Mammary epithelial cell (primary cell): ENCODE data around the gene TTF2.

Source experiments
- CTCF ChIP-seq, 2 donors: IDR thresholded peaks in 1 of 2; conservative IDR thresholded peaks in 1 of 2; 2 replicates each; pipeline ENCODE4 v1.5.1; 2011 to 2012; ENCODE audit warnings: inconsistent platforms in 2 of 2, low read length in 2 of 2, mild to moderate bottlenecking in 2 of 2, control low read depth in 1 of 2, low read depth in 1 of 2; ENCODE audit not compliant: insufficient read depth in 1 of 2; ENCODE audit errors: extremely low read depth in 1 of 2
- EZH2 ChIP-seq: IDR thresholded peaks from 2 replicates; pipeline ENCODE4 v1.6.1; 2012; ENCODE audit warnings: low read length, inconsistent platforms, borderline replicate concordance

- TF ChIP-seq EZH2 (no peak), CTCF (conservative IDR thresholded peaks at IDR 0.05 in 1 of 2, IDR thresholded peaks at IDR 0.05 in 1 of 2; ENCODE audit: extremely low read depth in 1 of 2, insufficient read depth in 1 of 2, low read depth in 1 of 2, low read length in 2 of 2) (no peak)
Observed at GRCh38 chr1:117096951-117097408, 36.9 kb downstream of the TTF2 start.
